ENCODE measurements around the gene LRRFIP1.

Gene LRRFIP1

DNA sequence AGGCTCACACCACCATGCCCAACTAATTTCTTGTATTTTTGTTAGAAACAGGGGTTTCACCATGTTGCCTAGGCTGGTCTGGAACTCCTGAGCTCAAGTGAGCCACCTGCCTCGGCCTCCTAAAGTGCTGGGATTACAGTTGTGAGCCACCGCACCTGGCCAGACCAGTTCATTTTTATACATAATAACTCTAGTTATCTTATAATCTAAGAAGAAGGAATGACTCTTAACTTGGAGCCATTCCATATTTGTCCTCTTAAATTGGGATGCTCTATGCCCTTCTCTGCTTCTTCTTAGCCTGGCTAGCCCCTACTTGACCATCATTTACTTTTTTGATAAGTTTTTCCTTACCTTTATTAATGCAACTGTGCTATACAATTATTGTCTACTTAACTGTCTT, 174.1 kb downstream of the LRRFIP1 start:
- no peaks in the 10 kb centered on the region for H3K36me3 ChIP-seq (ENCODE audit: insufficient read depth, low read length)
- H3K9me3 ChIP-seq (replicated peaks; ENCODE audit: low read length) = no peaks in the 10 kb centered on the region
- H3K9ac ChIP-seq (ENCODE audit: low read depth, low read length) = no peak overlapping the region
- H3K27me3 ChIP-seq (ENCODE audit: control insufficient read depth, insufficient read depth, low read length) = no peaks in the 10 kb centered on the region
- H3K4me2 ChIP-seq (ENCODE audit: low read length) = no peak overlapping the region
- H3K4me3 ChIP-seq (ENCODE audit: low read length) = no peak overlapping the region
- no peaks in the 10 kb centered on the region for H3K4me1 ChIP-seq (ENCODE audit: control insufficient read depth, insufficient read depth, low read length)

DNA sequence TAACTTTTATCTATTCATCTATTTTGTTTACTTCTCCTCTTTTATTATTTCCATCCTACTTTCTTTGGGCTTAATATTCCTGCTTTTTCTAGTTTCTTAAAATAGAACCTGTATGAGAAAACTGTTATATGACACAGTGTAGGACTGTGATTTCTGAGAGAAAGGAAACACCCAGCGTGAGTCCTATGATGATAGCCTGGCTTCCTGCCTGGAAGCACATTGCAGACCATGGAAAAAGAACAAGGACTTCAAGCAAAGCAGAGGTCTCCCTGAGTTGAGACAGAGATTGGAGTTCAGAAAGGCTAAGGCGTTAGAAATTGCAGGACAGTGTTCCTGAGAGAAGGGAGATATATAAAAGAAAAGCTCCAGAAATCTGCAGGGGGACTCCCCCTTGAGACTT, 178.9 kb downstream of the LRRFIP1 start:
- Histone ChIP-seq H3K4me1 (ENCODE audit: control insufficient read depth, insufficient read depth, low read length) (no peaks in the 10 kb centered on the region), H3K4me3 (ENCODE audit: low read length) (no peak overlapping the region), H3K9ac (ENCODE audit: low read depth, low read length) (no peak overlapping the region), H3K4me2 (ENCODE audit: low read length) (no peak overlapping the region), H3K9me3 (replicated peaks; ENCODE audit: low read length) (no peaks in the 10 kb centered on the region), H3K27me3 (ENCODE audit: control insufficient read depth, insufficient read depth, low read length) (peaks cover 16% of the 10 kb centered on the region), H3K36me3 (ENCODE audit: insufficient read depth, low read length) (no peaks in the 10 kb centered on the region)

DNA sequence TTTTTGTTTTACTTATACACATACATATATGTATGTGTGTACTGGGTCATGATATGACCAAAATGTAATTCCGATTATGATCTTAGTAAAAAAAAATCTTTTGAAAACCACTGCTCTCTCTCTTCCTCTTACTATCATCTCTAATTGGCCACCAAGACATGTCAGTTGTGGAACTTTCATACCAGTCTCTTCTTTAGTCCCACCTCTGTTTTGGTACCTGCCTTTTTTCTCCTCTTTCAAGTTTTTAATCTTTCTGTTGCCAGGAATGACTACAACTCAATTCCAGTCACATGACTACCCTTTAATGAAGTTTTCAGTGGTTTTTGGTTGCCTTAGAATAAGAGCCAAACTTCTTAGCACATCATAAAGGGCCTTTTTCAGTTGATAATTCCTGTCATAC, 188.2 kb downstream of the LRRFIP1 start:
- Histone ChIP-seq H3K27me3 (ENCODE audit: control insufficient read depth, insufficient read depth, low read length) (peaks cover 11% of the 10 kb centered on the region), H3K4me2 (ENCODE audit: low read length) (no peak overlapping the region), H3K4me1 (ENCODE audit: control insufficient read depth, insufficient read depth, low read length) (no peaks in the 10 kb centered on the region), H3K9me3 (replicated peaks; ENCODE audit: low read length) (no peaks in the 10 kb centered on the region), H3K4me3 (ENCODE audit: low read length) (no peak overlapping the region), H3K9ac (ENCODE audit: low read depth, low read length) (no peak overlapping the region), H3K36me3 (ENCODE audit: insufficient read depth, low read length) (no peaks in the 10 kb centered on the region)

DNA sequence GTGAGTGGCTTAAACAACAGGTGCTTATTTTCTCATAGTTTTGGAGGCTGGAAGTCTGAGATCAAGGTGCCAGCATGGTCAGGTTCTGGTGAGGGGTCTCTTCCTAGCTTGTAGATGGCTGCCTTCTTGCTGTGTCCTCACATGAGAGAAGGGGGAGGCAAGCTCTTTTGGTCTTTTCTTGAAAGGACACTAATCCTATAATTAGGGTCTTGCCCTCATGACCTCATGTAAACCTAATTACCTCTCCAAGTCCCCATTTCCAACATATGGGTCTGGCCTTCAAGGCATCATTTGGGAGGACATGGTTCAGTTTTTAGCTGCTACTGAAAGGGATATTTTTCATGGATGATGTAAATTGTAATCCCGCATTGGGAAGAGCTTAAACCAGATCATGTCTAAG, 189.1 kb downstream of the LRRFIP1 start:
- Histone ChIP-seq H3K4me2 (ENCODE audit: low read length) (no peak overlapping the region), H3K4me1 (ENCODE audit: control insufficient read depth, insufficient read depth, low read length) (no peaks in the 10 kb centered on the region), H3K27me3 (ENCODE audit: control insufficient read depth, insufficient read depth, low read length) (peaks cover 7% of the 10 kb centered on the region), H3K9me3 (replicated peaks; ENCODE audit: low read length) (no peaks in the 10 kb centered on the region), H3K36me3 (ENCODE audit: insufficient read depth, low read length) (no peaks in the 10 kb centered on the region), H3K9ac (ENCODE audit: low read depth, low read length) (no peak overlapping the region), H3K4me3 (ENCODE audit: low read length) (no peak overlapping the region)

DNA sequence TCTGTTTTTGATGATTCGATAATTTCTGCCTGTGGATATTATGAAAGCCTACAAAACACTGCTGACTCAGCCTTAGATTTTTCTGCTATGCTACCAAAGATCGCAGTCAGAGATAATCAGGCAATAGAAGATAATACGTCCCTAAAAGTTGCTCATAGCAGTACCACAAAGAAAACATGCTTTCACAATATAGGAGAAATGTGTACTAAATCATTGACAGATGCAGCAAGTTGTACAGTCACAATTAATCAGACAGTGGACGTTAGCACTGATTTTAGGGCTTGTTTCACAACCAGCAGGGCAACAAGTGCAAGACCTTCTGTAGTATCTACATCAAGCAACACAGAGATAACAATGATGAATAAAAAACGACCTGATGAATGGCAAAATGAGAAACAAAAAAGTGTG, 190.7 kb downstream of the LRRFIP1 start:
- no peak overlapping the region for H3K9ac ChIP-seq (ENCODE audit: low read depth, low read length)
- peak overlapping the region; percentile 1 for H3K4me2 ChIP-seq (ENCODE audit: low read length)
- no peak overlapping the region for H3K4me3 ChIP-seq (ENCODE audit: low read length)
- H3K27me3 ChIP-seq (ENCODE audit: control insufficient read depth, insufficient read depth, low read length) = no peaks in the 10 kb centered on the region
- H3K4me1 ChIP-seq (ENCODE audit: control insufficient read depth, insufficient read depth, low read length) = no peaks in the 10 kb centered on the region
- no peaks in the 10 kb centered on the region for H3K9me3 ChIP-seq (replicated peaks; ENCODE audit: low read length)
- H3K36me3 ChIP-seq (ENCODE audit: insufficient read depth, low read length) = no peaks in the 10 kb centered on the region

DNA sequence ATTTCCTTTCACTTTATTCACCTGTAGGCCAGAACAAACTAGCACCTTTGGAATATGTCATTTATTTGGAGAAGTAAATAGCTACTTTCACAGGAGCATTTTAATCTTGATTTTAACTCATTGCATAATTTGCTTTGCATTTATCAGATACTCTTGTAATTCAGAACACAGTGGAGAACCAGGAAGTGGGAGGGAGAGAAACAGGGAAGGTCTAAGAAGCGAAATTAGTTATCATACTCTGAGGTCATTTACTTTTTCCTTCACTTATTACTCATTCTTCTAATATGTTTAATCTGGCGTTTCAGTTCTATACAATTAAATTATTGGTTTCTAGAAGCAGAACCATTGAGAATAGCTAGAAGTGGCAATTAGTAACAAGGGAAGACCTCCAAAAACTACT, 191.8 kb downstream of the LRRFIP1 start:
- H3K4me1 ChIP-seq (ENCODE audit: control insufficient read depth, insufficient read depth, low read length) = no peaks in the 10 kb centered on the region
- no peak overlapping the region for H3K9ac ChIP-seq (ENCODE audit: low read depth, low read length)
- no peaks in the 10 kb centered on the region for H3K27me3 ChIP-seq (ENCODE audit: control insufficient read depth, insufficient read depth, low read length)
- H3K4me3 ChIP-seq (ENCODE audit: low read length) = no peak overlapping the region
- H3K4me2 ChIP-seq (ENCODE audit: low read length) = no peak overlapping the region
- H3K9me3 ChIP-seq (replicated peaks; ENCODE audit: low read length) = no peaks in the 10 kb centered on the region
- no peaks in the 10 kb centered on the region for H3K36me3 ChIP-seq (ENCODE audit: insufficient read depth, low read length)

DNA sequence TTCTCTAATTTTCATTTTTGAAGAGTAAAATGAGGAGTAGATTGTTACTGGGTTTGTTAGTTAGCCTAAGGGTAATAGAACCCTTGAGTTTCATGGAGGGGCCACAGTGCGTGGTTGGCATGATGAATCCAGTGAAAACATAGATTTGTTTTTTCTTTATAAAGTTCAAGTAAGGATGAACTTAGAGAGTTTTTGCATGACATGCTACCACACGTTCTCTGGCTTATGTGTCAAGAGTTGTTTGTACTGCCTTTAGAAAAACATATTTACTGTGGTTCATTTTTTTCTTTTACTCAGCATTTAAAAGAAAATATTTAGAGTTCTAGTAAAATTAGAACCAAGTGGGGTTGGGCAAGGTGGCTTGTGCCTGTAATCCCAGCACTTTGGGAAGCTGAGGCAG, 193.0 kb downstream of the LRRFIP1 start:
- Histone ChIP-seq H3K4me1 (ENCODE audit: control insufficient read depth, insufficient read depth, low read length) (no peaks in the 10 kb centered on the region), H3K4me3 (ENCODE audit: low read length) (no peak overlapping the region), H3K9ac (ENCODE audit: low read depth, low read length) (no peak overlapping the region), H3K36me3 (ENCODE audit: insufficient read depth, low read length) (no peaks in the 10 kb centered on the region), H3K9me3 (replicated peaks; ENCODE audit: low read length) (no peaks in the 10 kb centered on the region), H3K27me3 (ENCODE audit: control insufficient read depth, insufficient read depth, low read length) (no peaks in the 10 kb centered on the region), H3K4me2 (ENCODE audit: low read length) (no peak overlapping the region)

DNA sequence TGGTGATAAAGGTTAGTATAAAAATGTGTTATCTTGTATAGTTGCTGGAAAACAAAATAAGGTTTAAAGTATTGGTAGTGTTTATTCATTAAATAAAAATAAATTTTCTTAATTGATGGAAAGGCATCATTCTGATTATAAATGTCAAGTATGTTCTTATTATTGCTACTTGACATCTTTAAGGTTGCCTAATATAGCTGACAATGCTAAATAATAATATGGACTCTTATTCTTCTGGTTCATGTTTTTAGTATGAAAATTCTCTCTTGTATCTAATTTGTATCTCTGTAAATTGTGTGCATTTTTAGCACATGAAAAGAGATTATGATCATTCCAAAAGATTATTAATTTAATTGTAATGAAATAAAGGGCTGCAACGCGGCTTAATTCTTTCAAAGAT, 196.2 kb downstream of the LRRFIP1 start:
- no peaks in the 10 kb centered on the region for H3K9me3 ChIP-seq (replicated peaks; ENCODE audit: low read length)
- no peaks in the 10 kb centered on the region for H3K36me3 ChIP-seq (ENCODE audit: insufficient read depth, low read length)
- no peaks in the 10 kb centered on the region for H3K4me1 ChIP-seq (ENCODE audit: control insufficient read depth, insufficient read depth, low read length)
- no peaks in the 10 kb centered on the region for H3K27me3 ChIP-seq (ENCODE audit: control insufficient read depth, insufficient read depth, low read length)
- no peak overlapping the region for H3K9ac ChIP-seq (ENCODE audit: low read depth, low read length)
- no peak overlapping the region for H3K4me3 ChIP-seq (ENCODE audit: low read length)
- no peak overlapping the region for H3K4me2 ChIP-seq (ENCODE audit: low read length)

DNA sequence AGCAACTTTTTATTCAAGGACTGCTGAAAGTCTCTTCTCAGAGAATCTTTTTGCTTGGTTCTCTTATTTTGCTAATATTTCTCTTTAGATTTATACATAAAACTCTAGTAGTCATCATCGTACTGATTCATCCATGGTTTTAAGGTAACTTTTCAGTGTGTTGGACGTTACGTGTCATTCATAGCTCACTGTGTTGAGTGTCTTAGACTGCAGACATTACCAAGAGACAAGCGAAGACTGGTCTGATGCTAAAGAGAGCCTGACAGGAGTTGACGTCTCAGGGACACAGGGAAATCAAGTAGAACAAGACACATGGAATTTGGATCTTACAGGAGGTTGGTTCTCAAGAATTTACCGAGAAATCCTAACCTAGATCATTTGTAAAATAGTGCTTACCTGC, 196.7 kb downstream of the LRRFIP1 start:
- H3K4me2 ChIP-seq (ENCODE audit: low read length) = no peak overlapping the region
- no peaks in the 10 kb centered on the region for H3K9me3 ChIP-seq (replicated peaks; ENCODE audit: low read length)
- H3K9ac ChIP-seq (ENCODE audit: low read depth, low read length) = no peak overlapping the region
- H3K4me1 ChIP-seq (ENCODE audit: control insufficient read depth, insufficient read depth, low read length) = no peaks in the 10 kb centered on the region
- H3K4me3 ChIP-seq (ENCODE audit: low read length) = no peak overlapping the region
- H3K27me3 ChIP-seq (ENCODE audit: control insufficient read depth, insufficient read depth, low read length) = no peaks in the 10 kb centered on the region
- H3K36me3 ChIP-seq (ENCODE audit: insufficient read depth, low read length) = no peaks in the 10 kb centered on the region

DNA sequence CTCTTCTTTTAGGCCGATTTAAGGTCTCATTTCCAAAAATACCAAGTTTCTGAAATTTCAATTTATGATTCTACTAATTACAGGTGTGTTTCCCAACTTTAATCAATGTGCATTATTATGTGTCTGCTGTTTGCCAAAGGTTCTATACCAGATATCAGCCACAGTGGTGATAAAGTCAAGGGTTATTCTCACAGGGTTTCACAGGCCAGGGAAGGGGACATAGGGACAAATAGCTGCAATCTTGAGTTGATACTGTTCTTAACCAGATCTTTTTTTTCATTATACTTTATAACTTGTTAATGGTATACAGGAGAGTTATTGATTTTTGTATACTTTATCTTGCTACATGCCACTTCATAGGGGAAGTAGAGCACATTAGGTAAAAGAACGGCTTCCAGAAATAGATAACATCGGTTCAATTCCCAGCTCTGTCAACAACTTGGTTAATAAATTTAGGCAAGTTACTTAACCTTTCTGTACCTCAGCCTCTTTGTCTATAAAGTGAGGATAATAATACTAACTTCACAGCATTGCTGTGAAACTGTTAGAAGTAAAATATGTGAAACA, 200.1 kb downstream of the LRRFIP1 start:
- Histone ChIP-seq H3K9ac (ENCODE audit: low read depth, low read length) (no peak overlapping the region), H3K4me2 (ENCODE audit: low read length) (no peak overlapping the region), H3K4me1 (ENCODE audit: control insufficient read depth, insufficient read depth, low read length) (no peaks in the 10 kb centered on the region), H3K27me3 (ENCODE audit: control insufficient read depth, insufficient read depth, low read length) (no peaks in the 10 kb centered on the region), H3K36me3 (ENCODE audit: insufficient read depth, low read length) (no peaks in the 10 kb centered on the region), H3K4me3 (ENCODE audit: low read length) (no peak overlapping the region), H3K9me3 (replicated peaks; ENCODE audit: low read length) (no peaks in the 10 kb centered on the region)

All from skeletal muscle satellite cell (primary cell).